MM.1S (cell line): ENCODE measurements around the gene SHROOM3.

ENCODE experiments used
- DNase-seq: peaks from one replicate; pipeline ENCODE4 v3.0.0-alpha.2; 2015
- H2AFZ ChIP-seq: fragments of 300-600 bp; sonication (generic); 2 replicates; pipeline ENCODE4 v1.6.0; 2016; ENCODE audit warnings: antibody characterized with exemption, low read length
- H3F3A ChIP-seq: fragments of 300-600 bp; sonication (generic); 2 replicates; pipeline ENCODE4 v1.6.1; 2016; ENCODE audit warnings: mild to moderate bottlenecking, antibody characterized with exemption, low read length, moderate library complexity, mixed read lengths; ENCODE audit not compliant: insufficient read depth
- H3K27ac ChIP-seq: fragments of 300-600 bp; sonication (generic); 2 replicates; pipeline ENCODE4 v1.5.1; 2016; ENCODE audit warnings: mild to moderate bottlenecking, low read length
- H3K27me3 ChIP-seq: fragments of 300-600 bp; sonication (generic); replicated peaks from 2 replicates; pipeline ENCODE4 v1.6.0; 2016; ENCODE audit warnings: low read length; ENCODE audit not compliant: insufficient read depth
- H3K36me3 ChIP-seq: fragments of 300-600 bp; sonication (generic); replicated peaks from 2 replicates; pipeline ENCODE4 v1.6.1; 2016; ENCODE audit warnings: mild to moderate bottlenecking, low read length, mixed read lengths; ENCODE audit not compliant: insufficient read depth
- H3K4me1 ChIP-seq: fragments of 300-600 bp; sonication (generic); 2 replicates; pipeline ENCODE4 v1.6.1; 2016; ENCODE audit warnings: low read length, mixed read lengths
- H3K4me2 ChIP-seq: fragments of 300-600 bp; sonication (generic); 2 replicates; pipeline ENCODE4 v1.6.0; 2016; ENCODE audit warnings: low read depth, low read length
- H3K4me3 ChIP-seq: fragments of 300-600 bp; sonication (generic); 2 replicates; pipeline ENCODE4 v1.5.1; 2016; ENCODE audit warnings: low read length, mixed read lengths
- H3K79me2 ChIP-seq: fragments of 300-600 bp; sonication (generic); 2 replicates; pipeline ENCODE4 v1.6.1; 2016; ENCODE audit warnings: mixed run types, low read length, mixed read lengths
- H3K9ac ChIP-seq: fragments of 300-600 bp; sonication (generic); 2 replicates; pipeline ENCODE4 v1.6.1; 2016; ENCODE audit warnings: low read length, mixed read lengths
- H3K9me2 ChIP-seq: fragments of 300-600 bp; sonication (generic); replicated peaks from 2 replicates; pipeline ENCODE4 v1.6.1; 2016; ENCODE audit warnings: mild to moderate bottlenecking, low read length, mixed read lengths; ENCODE audit not compliant: insufficient read depth
- H3K9me3 ChIP-seq: fragments of 300-600 bp; sonication (generic); replicated peaks from 2 replicates; pipeline ENCODE4 v1.6.1; 2016; ENCODE audit warnings: mild to moderate bottlenecking, low read length, mixed read lengths; ENCODE audit not compliant: insufficient read depth
- H4K20me1 ChIP-seq: fragments of 300-600 bp; sonication (generic); 2 replicates; pipeline ENCODE4 v1.6.1; 2016; ENCODE audit warnings: mild to moderate bottlenecking, low read length, moderate library complexity, mixed read lengths; ENCODE audit not compliant: insufficient read depth
- EZH2 ChIP-seq: fragments of 300-600 bp; sonication (generic); optimal IDR thresholded peaks from 2 replicates; pipeline ENCODE3; 2017; ENCODE audit warnings: low read depth, mild to moderate bottlenecking, antibody characterized with exemption, low read length, mixed read lengths
- EZH2phosphoT487 ChIP-seq: fragments of 300-600 bp; sonication (generic); IDR thresholded peaks from 2 replicates; pipeline ENCODE4 v1.6.1; 2018; ENCODE audit warnings: antibody characterized with exemption, low read length
- TF ChIP-seq, protein P1 (sequence below): fragments of 300-600 bp; sonication (generic); IDR thresholded peaks from 2 replicates; pipeline ENCODE4 v1.5.1; 2016; ENCODE audit warnings: antibody characterized with exemption, low read length, mixed read lengths

Gene SHROOM3

DNA sequence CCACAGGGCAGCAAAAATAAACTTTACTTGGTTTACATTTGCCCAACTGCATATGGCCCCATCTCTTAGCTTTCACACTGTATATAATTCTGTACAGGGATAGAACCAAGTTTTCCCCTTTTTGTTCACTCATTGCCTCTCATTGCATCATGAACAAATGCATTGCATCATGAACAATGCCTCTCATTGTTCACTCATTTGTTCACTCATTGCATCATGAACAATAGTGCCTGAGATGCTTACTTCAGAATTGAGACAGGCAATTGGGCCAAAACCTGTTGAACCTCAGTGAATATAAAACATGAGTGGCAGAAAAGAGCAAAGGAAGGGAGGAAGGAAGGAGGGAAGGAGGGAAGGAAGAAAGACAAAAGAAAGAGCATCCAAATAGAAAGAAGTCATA lies 364.7 kb downstream of the SHROOM3 start:
- Histone ChIP-seq H3K9me3 (no peaks in the 10 kb centered on the region), H3K9me2 (no peaks in the 10 kb centered on the region), H3K27ac (no peak overlapping the region), H3K36me3 (no peaks in the 10 kb centered on the region), H3K4me1 (no peaks in the 10 kb centered on the region), H2AFZ (no peak overlapping the region), H4K20me1 (no peaks in the 10 kb centered on the region), H3F3A (no peaks in the 10 kb centered on the region), H3K27me3 (no peaks in the 10 kb centered on the region), H3K4me3 (no peak overlapping the region), H3K4me2 (no peak overlapping the region), H3K79me2 (no peaks in the 10 kb centered on the region), H3K9ac (no peak overlapping the region)
- DNase-seq: no peak
- no peak for TF ChIP-seq EZH2phosphoT487
- TF ChIP-seq EZH2: no peak
- TF ChIP-seq, protein P1, sequence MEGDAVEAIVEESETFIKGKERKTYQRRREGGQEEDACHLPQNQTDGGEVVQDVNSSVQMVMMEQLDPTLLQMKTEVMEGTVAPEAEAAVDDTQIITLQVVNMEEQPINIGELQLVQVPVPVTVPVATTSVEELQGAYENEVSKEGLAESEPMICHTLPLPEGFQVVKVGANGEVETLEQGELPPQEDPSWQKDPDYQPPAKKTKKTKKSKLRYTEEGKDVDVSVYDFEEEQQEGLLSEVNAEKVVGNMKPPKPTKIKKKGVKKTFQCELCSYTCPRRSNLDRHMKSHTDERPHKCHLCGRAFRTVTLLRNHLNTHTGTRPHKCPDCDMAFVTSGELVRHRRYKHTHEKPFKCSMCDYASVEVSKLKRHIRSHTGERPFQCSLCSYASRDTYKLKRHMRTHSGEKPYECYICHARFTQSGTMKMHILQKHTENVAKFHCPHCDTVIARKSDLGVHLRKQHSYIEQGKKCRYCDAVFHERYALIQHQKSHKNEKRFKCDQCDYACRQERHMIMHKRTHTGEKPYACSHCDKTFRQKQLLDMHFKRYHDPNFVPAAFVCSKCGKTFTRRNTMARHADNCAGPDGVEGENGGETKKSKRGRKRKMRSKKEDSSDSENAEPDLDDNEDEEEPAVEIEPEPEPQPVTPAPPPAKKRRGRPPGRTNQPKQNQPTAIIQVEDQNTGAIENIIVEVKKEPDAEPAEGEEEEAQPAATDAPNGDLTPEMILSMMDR: no peak

DNA sequence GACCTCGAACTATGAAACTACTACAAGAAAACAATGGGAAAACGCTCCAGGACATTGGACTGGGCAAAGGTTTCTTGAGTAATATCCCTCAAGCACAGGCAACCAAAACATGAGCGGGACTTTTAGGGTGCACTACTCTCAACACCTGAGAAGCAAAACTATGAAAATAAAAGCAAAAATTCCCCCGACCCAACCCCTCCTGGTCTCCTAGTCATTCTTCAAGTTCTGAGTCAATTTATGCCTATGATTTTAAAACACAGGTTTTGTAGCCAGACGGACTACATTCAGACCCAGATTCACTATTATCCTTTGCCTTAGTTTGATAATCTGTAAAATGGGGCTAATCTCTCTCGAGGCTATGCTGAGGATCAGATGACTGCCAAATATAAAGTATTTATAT lies 365.9 kb downstream of the SHROOM3 start:
- no peak overlapping the region for H2AFZ ChIP-seq
- no peak overlapping the region for H3K4me2 ChIP-seq
- H4K20me1 ChIP-seq: no peaks in the 10 kb centered on the region
- H3K9ac ChIP-seq: no peak overlapping the region
- no peak overlapping the region for H3K27ac ChIP-seq
- H3F3A ChIP-seq: no peaks in the 10 kb centered on the region
- no peaks in the 10 kb centered on the region for H3K4me1 ChIP-seq
- H3K36me3 ChIP-seq: no peaks in the 10 kb centered on the region
- no peak for DNase-seq
- no peaks in the 10 kb centered on the region for H3K79me2 ChIP-seq
- H3K4me3 ChIP-seq: no peak overlapping the region
- TF ChIP-seq, protein P1: no peak
- TF ChIP-seq EZH2phosphoT487: no peak
- no peaks in the 10 kb centered on the region for H3K9me2 ChIP-seq
- no peaks in the 10 kb centered on the region for H3K9me3 ChIP-seq
- H3K27me3 ChIP-seq: no peaks in the 10 kb centered on the region

DNA sequence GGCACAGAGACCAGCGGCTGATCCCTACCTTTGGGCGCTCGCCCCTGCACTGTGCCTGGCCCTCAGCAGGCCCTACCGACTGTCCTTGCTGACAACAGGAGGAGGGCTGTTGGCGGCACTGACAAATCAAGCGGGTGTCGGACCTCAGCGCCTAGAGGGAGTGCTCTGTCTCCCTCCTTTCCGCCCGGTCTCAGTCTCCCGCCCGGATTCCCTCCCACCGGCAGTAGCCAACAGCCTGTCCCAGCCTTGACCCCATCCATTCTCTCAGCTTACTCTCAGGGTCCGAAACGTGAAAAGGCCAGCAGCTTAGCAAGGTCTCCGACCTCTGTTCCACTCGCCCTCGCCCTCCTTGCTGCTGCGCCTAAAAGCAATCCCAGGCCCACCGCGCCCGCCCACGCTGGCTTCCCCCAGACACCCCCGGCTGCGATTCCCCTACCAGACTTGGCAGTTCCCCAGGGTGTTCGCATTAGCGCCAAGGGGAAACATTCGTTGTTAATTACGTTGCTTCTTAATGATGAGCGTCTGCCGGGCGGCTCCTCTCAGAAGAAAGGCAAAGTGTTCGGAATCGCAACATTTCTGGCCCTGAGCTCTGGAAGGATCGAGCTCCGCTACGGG lies 366.7 kb downstream of the SHROOM3 start:
- no peaks in the 10 kb centered on the region for H3K9me2 ChIP-seq
- TF ChIP-seq, protein P1: no peak
- TF ChIP-seq EZH2phosphoT487 (no peak), EZH2 (no peak)
- H4K20me1 ChIP-seq: no peaks in the 10 kb centered on the region
- H3K4me2 ChIP-seq: no peak overlapping the region
- no peaks in the 10 kb centered on the region for H3K79me2 ChIP-seq
- no peak overlapping the region for H3K27ac ChIP-seq
- H3K4me3 ChIP-seq: no peak overlapping the region
- H3K36me3 ChIP-seq: no peaks in the 10 kb centered on the region
- H2AFZ ChIP-seq: no peak overlapping the region
- H3K27me3 ChIP-seq: no peaks in the 10 kb centered on the region
- no peak overlapping the region for H3K9ac ChIP-seq
- no peaks in the 10 kb centered on the region for H3K9me3 ChIP-seq
- no peak for DNase-seq
- no peaks in the 10 kb centered on the region for H3K4me1 ChIP-seq
- H3F3A ChIP-seq: no peaks in the 10 kb centered on the region
